ENCODE results near the gene C8G. TPM values are rescaled to one million over a fixed set of nuclear protein-coding genes. Genes with fewer than 3 reads are reported as not detected.

Gene C8G
- polyA plus RNA-seq, 1 donor from 2014 or later, result not detected

DNA sequence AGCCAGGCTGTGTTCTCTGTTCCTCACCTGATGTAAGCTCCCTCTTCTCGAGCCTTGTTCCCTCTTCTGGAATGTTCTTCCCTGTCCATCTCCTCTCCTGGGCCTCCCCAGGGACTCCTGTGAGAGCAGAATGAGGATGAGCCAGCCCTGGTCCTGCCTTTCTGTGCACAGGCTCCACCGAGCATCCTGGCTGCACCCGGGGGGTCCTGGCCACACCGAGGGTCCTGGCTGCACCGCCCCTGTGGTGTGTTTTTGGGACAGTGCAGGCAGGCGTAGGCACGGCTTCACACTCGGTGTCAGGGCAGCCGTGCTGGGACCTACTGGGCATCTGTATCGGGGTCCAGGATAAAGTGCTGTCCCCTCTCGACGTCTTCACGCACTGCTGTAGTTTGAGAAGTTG is 18.3 kb upstream of the C8G start:
- no peak for TF ChIP-seq MXI1 (conservative IDR thresholded peaks at IDR 0.05; ENCODE audit: poor library complexity, severe bottlenecking)
- Histone ChIP-seq H3K4me2 (ENCODE audit: low read length) (no peak overlapping the region), H2AFZ (ENCODE audit: low read depth, low read length) (no peak overlapping the region), H3K27me3 (ENCODE audit: insufficient read depth, low read depth, low read length) (no peaks in the 10 kb centered on the region), H3K36me3 (ENCODE audit: insufficient read depth, low read length) (no peaks in the 10 kb centered on the region), H3K79me2 (replicated peaks; ENCODE audit: insufficient read depth, low read length) (no peaks in the 10 kb centered on the region), H3K9ac (ENCODE audit: low read length) (no peak overlapping the region), H3K9me2 (ENCODE audit: insufficient read depth, low read length) (no peaks in the 10 kb centered on the region), H3K4me3 (ENCODE audit: low read length) (no peak overlapping the region), H3F3A (ENCODE audit: insufficient read depth, low read length, poor library complexity, severe bottlenecking) (no peaks in the 10 kb centered on the region), H3K9me3 (ENCODE audit: low read length) (no peaks in the 10 kb centered on the region), H3K27ac (ENCODE audit: low read length) (no peak overlapping the region), H4K20me1 (ENCODE audit: insufficient read depth) (no peaks in the 10 kb centered on the region)

DNA sequence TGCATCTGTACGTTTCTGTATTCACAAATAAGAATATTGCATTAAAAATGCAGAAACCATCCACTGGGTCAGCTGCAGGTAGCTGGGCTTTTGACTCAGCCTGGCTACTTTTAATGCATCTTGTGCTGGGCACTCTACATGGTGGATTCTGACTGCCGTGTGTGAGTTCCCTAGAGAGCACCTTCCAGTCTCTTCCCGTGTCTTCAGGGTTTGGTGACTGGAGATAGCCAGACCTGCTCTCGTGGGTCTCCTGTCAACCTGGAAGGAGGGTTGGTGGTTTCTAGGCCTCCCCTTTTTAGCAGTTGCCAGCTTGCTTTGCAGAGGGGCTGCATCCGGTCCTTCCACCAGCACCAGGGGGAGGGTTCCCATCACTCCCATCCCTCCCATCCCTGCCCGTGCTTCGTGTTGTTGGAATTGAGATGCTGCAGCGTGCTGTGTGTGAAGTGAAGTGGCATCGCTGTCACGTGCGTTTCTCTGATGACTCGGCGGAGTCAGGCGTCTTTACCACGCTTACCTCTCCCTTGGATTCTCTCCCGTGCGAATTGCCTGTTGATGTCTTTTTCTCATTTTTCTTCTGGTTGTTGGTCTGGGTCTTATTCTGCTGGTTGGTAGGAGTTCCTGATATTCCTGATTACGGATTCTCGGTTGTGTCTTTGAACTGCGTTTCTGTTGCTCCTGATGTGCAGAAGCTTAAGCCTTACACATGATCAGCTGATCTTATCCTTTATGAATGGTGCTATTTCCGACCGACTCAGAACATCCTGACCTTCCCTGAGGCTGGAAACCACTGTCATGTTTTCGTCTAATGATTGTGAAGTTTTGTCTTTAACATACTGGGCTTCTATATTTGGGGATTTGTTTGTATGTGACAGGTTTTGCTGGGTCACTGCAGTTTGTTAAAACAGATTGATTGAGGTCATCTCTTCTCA is 17.4 kb upstream of the C8G start:
- Histone ChIP-seq H3K27me3 (ENCODE audit: insufficient read depth, low read depth, low read length) (no peaks in the 10 kb centered on the region), H3K4me3 (ENCODE audit: low read length) (no peak overlapping the region), H3F3A (ENCODE audit: insufficient read depth, low read length, poor library complexity, severe bottlenecking) (no peaks in the 10 kb centered on the region), H3K4me2 (ENCODE audit: low read length) (no peak overlapping the region), H3K36me3 (ENCODE audit: insufficient read depth, low read length) (no peaks in the 10 kb centered on the region), H3K27ac (ENCODE audit: low read length) (no peak overlapping the region), H3K9me2 (ENCODE audit: insufficient read depth, low read length) (no peaks in the 10 kb centered on the region), H3K9ac (ENCODE audit: low read length) (no peak overlapping the region), H4K20me1 (ENCODE audit: insufficient read depth) (no peaks in the 10 kb centered on the region), H3K79me2 (replicated peaks; ENCODE audit: insufficient read depth, low read length) (no peaks in the 10 kb centered on the region), H3K9me3 (ENCODE audit: low read length) (no peaks in the 10 kb centered on the region), H2AFZ (ENCODE audit: low read depth, low read length) (no peak overlapping the region)
- TF ChIP-seq RAD21 (conservative IDR thresholded peaks at IDR 0.05), result no peak
- no peak for TF ChIP-seq EP300 (conservative IDR thresholded peaks at IDR 0.05; ENCODE audit: poor library complexity, severe bottlenecking)
- TF ChIP-seq, protein P1, sequence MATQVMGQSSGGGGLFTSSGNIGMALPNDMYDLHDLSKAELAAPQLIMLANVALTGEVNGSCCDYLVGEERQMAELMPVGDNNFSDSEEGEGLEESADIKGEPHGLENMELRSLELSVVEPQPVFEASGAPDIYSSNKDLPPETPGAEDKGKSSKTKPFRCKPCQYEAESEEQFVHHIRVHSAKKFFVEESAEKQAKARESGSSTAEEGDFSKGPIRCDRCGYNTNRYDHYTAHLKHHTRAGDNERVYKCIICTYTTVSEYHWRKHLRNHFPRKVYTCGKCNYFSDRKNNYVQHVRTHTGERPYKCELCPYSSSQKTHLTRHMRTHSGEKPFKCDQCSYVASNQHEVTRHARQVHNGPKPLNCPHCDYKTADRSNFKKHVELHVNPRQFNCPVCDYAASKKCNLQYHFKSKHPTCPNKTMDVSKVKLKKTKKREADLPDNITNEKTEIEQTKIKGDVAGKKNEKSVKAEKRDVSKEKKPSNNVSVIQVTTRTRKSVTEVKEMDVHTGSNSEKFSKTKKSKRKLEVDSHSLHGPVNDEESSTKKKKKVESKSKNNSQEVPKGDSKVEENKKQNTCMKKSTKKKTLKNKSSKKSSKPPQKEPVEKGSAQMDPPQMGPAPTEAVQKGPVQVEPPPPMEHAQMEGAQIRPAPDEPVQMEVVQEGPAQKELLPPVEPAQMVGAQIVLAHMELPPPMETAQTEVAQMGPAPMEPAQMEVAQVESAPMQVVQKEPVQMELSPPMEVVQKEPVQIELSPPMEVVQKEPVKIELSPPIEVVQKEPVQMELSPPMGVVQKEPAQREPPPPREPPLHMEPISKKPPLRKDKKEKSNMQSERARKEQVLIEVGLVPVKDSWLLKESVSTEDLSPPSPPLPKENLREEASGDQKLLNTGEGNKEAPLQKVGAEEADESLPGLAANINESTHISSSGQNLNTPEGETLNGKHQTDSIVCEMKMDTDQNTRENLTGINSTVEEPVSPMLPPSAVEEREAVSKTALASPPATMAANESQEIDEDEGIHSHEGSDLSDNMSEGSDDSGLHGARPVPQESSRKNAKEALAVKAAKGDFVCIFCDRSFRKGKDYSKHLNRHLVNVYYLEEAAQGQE (IDR thresholded peaks at IDR 0.05; ENCODE audit: borderline replicate concordance), result no peak
- TF ChIP-seq EZH2 (IDR thresholded peaks at IDR 0.05; ENCODE audit: borderline replicate concordance, insufficient read depth, low read length, poor library complexity, severe bottlenecking), result no peak
- TF ChIP-seq MXI1 (conservative IDR thresholded peaks at IDR 0.05; ENCODE audit: poor library complexity, severe bottlenecking), result no peak
- TF ChIP-seq TAF1 (IDR thresholded peaks at IDR 0.05; ENCODE audit: low read depth), result no peak
- TF ChIP-seq SMC3 (conservative IDR thresholded peaks at IDR 0.05; ENCODE audit: poor library complexity), result no peak
- no peak for TF ChIP-seq POLR2AphosphoS5 (IDR thresholded peaks at IDR 0.05)
- TF ChIP-seq, protein P2, sequence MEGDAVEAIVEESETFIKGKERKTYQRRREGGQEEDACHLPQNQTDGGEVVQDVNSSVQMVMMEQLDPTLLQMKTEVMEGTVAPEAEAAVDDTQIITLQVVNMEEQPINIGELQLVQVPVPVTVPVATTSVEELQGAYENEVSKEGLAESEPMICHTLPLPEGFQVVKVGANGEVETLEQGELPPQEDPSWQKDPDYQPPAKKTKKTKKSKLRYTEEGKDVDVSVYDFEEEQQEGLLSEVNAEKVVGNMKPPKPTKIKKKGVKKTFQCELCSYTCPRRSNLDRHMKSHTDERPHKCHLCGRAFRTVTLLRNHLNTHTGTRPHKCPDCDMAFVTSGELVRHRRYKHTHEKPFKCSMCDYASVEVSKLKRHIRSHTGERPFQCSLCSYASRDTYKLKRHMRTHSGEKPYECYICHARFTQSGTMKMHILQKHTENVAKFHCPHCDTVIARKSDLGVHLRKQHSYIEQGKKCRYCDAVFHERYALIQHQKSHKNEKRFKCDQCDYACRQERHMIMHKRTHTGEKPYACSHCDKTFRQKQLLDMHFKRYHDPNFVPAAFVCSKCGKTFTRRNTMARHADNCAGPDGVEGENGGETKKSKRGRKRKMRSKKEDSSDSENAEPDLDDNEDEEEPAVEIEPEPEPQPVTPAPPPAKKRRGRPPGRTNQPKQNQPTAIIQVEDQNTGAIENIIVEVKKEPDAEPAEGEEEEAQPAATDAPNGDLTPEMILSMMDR (IDR thresholded peaks at IDR 0.05; ENCODE audit: poor library complexity, severe bottlenecking), result no peak
